Measurements from ENCODE around the gene ADAMTS15. TPM values are rescaled to one million over a fixed set of nuclear protein-coding genes. Genes with fewer than 3 reads are reported as not detected.
"Not testable (repeated sequence)": the region's sequence is repeated elsewhere in the genome, so short reads cannot be mapped to it uniquely, and the experiment has no call there.

Gene ADAMTS15
- polyA plus RNA-seq, 3 donors: 64.0 to 65.7 (median 65.4) TPM

DNA sequence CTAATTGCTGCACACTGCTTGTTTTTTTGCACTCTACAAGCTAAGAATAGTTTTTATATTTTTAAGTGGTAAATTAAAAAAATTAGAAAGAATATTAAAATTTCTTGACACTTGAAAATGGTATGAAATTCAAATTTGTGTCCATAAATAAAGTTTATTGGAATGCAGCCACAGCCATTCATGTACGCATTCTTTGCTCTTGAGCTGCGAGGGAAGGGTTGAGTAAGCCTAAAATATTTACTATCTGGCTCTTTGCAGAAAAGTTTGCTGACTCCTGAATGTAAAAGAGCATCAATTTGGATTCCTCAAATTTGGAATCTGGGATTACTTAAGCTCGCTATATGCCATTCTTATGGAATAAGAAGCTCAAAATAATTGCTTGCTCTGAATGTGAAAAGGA, 16.6 kb upstream of the ADAMTS15 start:
- DNase-seq: no peak

DNA sequence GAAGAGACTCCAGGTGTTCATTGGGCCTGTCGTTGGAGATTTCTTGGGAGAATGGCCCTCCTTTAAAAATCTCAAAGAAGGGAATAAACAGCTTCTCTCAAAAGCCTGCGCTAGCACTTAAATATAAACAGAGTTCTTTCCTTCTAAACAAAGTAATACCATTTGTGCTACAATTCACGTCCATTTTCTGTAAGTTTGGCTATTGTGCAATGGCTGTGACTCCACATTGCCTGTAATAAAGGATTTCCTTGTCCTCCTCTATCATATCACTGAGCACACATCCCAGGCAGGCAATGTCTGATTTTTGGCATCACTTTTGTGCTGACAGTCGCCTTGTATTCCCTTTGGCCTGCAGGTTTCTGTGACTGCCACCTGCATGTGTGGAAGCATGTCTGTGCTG, 15.1 kb upstream of the ADAMTS15 start:
- DNase-seq: no peak

DNA sequence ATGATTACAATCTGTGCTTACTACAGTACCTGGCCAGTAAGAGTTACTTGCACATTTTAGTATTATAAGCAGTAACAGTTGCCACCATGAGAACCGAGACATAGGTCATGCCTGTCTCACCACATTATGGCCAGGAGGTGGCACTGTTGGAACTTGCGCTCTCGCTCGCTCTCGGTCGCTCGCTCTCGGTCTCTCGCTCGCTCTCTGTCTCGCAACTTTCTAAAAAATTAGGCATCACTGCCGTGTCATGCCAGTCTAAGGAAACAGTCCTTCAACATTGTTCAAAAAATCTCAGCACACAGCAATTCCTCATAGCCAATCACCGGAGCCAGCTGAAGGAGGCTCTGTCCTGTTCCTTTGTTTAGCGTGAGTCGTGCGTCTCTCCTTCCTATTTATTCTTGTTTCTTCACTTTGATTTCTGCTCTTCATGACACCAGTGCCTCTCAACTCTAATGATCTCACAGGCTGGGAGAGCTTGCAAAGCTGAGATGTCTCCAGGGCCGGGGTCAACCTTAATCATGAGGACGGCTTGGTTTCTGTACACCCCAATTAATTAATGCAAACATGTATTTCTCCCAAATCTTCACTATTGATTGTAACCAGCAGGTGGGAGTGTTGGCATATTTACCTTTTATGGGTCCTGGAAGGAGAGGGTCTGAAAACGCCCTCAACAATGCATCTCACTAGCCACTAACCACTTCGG, 13.8 kb upstream of the ADAMTS15 start:
- DNase-seq: peak; percentile 90

DNA sequence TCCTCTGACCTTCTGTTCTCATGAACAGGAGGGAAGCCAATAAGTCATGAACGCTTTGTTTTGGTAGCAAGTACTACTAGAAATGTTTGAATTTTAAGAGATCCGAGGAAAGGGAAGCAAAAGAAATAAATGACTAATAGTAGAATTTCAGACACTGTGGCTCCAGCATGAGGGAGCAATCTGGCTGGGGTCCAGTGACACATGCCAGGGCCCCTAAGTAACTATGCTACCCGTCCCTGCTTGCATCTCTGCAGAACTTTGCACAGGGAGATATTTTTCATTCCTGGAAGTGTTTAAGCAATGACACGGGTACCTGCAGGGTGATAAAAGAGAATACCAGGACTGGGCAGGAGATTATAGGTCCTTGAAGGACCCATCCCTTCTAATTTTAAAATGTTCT, 12.8 kb upstream of the ADAMTS15 start:
- DNase-seq: no peak

DNA sequence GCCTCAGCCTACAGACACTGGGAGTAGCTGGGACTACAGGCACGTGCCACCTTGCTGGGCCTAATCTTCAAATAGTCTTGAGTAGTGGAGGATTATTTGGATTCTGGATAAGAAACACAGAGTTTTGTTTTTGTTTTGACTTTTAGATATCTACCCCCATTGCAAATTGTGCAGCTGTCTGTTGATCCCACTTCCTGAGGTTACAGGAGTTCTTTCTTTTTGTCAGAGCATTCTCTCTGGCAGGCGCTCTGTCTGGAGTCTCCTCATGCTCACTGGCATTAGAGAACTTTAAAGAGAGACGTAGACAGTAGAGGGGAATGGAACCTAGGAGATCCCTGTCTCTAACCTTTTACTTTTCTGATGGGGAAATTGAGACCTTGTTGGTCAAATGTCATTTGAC, 12.3 kb upstream of the ADAMTS15 start:
- no peak for DNase-seq

DNA sequence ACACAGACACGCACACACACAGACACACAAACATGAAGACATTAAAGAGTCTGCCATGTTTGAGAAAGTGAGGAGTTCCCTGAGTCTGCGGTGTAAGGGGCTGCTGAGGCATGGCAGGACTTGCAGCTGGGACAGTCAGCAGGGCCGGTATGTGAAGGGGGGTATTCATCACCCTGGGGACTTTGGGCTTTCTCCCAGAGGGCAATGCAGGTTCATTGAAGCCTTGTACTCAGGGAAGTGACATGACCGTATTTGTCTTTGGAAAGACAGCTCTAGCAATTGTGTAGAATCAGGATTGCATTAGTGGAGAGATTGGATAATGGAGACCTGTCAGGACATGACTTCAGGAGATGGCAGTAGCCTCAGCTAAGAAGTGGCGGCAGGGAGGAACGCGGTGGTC, 10.6 kb upstream of the ADAMTS15 start:
- DNase-seq: no peak

DNA sequence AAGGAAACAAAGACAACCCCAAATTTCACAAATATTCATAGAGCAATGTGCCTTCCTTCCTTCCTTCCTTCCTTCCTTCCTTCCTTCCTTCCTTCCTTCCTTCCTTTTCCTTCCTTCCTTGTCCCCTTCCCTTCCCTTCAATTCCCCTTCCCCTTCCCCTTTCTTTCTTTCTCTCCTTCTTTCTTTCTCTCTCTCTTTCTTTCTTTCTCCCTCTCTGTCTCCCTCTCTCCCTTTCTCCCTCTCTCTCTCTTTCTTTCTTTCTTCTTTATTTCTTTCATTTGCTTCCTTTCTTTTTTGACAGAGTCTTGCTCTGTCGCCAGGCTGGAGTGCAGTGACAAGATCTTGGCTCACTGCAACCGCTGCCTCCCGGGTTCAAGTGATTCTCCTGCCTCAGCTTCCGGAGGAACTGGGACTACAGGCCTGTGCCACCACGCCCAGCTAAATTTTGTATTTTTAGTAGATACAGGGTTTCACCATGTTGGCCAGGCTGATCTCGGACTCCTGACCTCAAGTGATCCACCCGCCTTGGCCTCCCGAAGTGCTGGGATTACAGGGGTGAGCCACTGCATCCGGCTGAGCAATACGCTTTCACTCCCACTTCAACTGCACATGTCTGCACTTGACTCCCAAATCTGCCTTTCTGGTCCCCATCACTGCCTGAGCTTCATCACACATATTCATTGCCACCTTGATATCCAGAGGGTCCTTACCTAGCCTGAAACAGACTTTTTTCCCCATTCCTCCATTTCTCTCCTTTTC, 9.9 kb upstream of the ADAMTS15 start:
- DNase-seq: not testable (repeated sequence)

DNA sequence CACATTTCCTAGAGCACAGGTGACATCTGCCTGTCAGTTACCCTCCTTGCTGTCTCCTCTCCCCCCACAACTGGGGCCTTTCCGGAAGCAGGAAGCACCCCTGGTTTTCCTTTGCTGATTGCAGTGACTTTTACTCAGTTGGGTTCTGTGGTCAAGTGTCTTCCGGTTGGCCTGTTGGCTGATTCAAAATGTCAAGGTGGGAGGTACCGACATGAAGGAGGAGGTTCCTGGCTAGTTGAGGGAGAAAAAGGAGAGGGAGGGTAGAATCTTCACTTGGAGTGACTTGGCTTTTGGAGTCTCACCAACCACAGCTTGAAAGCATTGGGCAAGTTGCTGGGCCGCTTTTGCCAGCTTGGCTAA, 9.3 kb upstream of the ADAMTS15 start:
- no peak for DNase-seq

DNA sequence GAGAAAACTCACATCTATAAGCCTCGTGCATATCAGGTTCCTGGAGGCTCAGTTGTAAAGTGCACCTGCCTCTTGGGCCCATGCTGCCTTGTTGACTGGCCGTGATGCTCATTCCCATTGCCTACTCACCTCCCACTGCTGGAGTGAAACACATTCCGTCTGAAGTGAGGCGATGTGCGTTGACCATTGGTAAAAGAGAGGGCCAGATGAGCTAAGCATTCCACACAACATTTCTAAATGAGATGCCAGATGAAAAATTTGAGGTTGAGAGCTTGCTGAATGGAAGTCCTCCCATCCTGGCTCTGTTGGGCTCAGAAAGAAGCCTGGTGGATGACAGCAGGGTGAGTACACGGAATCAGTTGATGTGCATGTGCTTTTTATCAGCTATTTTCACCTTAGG, 8.6 kb upstream of the ADAMTS15 start:
- DNase-seq: no peak

DNA sequence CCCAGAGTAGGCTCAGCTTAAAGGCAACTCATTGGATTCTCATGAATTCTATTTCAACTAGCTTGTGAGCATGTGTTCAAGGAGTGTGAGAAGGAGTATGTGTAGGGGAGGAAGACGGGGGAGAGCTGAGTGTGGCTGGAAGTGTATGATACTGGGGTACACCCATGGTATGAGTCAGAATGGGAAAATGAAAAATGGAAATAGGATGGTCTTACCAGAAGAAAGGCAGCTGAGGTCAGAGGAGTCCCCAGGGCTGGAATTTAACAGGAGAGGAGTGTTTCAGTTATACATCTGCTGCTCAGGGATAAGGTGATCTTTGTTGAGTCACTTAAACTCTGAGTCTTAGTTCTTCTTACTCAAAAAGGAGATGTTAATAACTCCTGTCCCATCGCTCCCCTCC, 6.7 kb upstream of the ADAMTS15 start:
- no peak for DNase-seq

DNA sequence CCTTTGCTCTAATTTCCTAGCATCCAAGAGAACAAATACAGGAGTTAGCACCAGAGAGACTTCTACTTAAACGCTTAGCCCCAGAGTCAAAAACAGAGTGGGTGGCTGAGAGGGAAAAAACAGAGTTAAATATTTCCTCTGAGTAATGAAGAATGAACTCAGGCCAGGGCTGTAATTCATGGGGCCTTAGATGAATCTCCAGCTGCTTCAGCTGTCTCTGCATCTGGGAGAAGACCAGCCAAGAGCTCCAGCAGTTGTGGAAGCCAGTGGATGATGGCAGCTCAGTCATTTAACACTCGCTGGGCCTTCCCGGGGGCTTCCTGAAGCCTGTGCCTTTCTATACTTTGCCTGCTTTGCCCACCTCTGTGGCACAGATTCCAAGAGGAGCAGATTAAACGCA, 5.7 kb upstream of the ADAMTS15 start:
- DNase-seq: no peak

DNA sequence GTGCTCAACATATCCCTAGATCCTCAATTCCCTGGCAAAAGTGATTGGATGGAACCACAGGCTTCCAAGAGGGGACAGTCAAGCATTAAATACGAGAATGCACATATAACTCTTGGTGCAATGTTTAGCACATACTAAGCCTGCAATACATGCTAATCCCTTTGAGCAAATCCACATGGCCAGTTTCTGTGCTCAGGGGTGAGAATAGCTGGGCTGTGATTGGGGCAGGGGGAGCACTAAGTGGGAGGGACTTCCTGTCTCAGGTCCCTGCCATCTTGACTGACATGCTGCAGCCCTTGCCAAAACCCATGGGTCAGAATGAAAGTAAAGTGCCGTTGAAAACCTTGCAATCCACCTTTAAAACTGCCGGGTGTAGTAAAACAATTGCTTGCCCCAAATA, 2.7 kb upstream of the ADAMTS15 start:
- DNase-seq: no peak

DNA sequence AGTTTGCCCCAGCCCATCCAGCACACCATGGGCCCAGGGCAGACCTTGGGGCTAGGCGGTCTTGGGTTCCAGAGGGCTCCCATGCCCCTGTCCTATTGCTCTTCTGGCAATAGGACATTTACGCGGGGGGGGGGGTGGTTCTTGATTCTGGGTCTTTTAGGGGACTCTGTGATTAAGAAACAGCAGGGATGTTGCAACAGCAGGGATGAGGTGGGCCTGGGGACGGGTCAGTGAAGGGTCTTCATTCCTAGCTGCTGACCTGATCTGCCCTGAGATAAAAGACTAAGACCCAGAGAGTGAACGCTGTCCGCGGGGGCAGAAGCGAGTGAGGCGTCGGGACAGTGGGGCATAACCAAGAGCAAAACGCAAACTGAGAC, 418 bp upstream of the ADAMTS15 start:
- DNase-seq: no peak

DNA sequence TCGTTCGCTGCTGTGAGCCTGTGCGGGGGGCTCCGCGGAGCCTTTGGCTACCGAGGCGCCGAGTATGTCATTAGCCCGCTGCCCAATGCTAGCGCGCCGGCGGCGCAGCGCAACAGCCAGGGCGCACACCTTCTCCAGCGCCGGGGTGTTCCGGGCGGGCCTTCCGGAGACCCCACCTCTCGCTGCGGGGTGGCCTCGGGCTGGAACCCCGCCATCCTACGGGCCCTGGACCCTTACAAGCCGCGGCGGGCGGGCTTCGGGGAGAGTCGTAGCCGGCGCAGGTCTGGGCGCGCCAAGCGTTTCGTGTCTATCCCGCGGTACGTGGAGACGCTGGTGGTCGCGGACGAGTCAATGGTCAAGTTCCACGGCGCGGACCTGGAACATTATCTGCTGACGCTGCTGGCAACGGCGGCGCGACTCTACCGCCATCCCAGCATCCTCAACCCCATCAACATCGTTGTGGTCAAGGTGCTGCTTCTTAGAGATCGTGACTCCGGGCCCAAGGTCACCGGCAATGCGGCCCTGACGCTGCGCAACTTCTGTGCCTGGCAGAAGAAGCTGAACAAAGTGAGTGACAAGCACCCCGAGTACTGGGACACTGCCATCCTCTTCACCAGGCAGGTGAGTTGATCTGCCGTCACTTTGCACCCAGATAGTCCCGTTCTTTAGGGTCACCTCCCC, 1.0 kb downstream of the ADAMTS15 start:
- no peak for DNase-seq

DNA sequence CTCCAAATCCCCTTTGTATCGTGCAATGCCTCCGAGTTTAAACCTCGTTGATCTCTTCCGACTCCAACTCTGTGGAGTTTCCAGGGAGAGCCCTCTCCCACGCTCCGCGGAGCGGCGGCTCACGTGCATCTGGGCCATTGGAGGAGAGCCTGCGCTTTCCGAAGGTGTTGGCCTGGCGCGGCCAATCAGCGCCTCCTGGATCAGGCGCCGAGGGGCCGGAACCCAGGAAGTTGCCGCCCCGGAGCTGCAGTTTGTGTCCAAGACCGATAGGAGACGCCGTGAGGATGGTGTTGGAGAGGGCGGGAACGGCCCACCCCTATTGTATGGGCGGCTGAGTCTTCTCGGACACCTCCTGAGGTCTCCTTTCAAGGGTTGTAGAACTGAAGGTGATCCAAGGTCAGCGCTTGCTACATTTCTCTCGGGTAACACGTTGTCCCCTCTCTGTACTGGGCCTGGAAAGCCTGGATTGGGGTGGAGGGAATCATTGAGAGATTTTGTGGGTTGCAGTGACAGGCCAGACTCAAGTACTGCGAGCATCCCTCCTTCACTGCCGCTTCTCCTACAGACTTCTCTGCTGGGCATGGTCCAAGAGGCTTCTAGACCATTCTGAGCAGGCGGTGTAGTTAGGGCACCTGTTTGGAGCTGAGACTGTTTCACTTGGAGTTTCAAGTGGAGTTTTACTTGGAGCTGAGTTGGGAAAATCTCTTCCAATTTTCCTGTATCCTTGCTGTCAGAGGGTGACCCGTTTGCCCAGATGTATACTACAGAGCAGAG, 1.7 kb downstream of the ADAMTS15 start:
- peak; percentile 92 for DNase-seq

DNA sequence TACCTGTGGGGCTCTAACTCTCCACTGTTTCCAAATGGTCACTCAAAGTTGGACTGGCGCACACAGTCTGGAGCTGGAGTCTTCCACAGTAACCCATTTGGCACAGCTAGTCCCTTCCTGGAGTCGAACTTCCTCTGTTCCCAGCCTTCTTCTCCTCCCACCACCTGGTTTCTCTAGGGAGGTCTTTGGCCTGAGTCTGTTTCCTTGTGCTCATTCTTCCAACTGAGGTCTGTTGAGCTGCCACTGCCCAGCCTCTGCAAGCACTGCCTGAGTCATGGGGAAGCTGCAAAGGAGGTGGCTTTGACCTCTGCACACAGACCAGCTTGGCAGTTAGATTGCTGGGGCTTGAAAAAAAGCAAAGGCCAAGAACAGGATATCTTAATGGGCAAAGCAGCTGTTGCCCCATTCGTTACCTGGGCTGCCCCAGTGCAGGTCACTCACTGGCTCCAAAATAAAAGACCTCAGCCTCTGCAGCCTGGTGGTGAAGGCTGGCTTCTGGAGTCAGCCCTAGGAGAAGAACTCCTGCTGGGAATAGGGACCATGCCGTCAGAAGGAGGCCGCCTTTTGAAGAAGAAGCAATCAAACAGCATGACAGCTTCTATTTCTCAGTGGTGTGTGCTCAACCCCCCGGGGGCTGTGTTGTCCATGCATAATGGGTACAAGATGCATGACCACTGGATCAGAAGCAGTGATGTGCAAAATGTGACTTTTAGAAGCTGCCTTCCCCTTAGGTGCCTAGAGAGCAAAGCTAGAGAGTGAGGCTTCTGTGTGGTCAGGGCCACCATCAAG, 3.0 kb downstream of the ADAMTS15 start:
- DNase-seq: no peak

DNA sequence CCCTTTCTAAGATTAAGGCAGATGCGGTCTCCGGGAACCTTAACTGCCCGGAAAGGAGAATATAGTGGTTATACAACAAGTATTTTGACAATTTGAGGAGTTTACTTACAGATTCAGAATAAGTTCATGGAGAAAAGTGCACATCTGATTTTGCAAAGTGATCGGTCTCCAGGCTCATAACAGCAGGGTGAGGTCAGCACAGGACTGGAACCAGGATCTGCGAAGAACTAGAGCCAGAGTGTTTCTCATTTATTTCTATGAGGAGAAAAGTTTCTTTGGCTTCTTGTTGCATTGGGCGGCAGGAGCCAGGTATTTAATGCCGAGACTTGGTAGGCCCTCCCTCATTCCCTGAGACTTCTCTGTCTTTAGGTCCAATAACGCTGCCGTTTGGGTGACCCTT, 3.7 kb downstream of the ADAMTS15 start:
- DNase-seq: no peak

DNA sequence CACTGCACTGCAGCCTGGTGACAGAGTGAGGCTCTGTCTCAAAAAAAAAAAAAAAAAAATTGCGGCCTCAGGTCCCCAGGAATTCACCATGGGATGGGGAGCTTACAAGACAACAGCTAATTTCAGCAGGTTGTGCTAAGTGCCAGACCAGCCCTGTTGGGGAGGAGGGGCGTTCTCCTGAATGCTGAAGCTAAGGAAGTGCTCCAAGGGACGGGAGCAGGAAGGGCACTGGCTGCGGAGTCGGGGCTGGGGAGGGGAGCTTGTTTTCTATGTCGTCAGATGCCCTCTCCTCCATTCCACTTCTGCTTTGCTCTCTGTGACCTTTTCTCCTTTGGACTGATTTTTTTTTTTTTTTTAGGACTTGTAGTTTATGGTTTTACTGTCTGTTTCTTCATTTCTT, 4.5 kb downstream of the ADAMTS15 start:
- DNase-seq: no peak

DNA sequence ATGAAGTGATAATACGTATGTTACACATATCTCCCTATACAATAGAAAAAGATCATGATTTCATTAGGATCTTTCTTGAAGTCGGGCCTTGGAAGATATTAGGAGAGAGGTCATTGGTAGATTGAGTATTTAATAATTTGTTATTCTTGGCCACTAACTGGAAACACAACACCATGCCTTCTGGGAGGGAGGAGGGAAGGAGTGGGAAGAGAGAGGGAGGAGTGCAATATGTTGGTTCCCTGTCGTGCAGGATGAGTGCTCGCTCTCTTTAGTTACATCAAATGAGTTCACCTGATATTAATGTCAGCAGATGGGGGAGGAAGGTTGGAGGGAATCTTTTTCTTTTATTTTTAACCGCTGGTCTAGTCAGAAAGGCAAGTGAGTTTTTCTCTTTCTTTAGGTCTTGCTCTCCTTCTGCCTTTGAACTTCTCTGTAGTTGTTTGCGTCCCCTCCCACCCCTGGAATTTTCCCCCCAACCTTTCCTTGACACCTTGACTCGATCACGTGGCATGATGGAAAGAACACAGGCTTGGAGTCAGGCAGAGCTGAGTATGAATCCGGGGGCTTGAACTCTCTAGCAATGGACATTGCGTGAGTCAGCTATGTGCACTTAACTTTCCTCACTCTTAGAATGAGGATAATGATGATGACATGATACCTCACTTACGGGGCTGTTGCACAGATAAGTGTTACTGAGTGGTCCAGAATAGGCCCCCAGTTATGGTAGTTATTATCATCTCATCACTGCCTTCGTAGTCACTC, 6.2 kb downstream of the ADAMTS15 start:
- DNase-seq: no peak

DNA sequence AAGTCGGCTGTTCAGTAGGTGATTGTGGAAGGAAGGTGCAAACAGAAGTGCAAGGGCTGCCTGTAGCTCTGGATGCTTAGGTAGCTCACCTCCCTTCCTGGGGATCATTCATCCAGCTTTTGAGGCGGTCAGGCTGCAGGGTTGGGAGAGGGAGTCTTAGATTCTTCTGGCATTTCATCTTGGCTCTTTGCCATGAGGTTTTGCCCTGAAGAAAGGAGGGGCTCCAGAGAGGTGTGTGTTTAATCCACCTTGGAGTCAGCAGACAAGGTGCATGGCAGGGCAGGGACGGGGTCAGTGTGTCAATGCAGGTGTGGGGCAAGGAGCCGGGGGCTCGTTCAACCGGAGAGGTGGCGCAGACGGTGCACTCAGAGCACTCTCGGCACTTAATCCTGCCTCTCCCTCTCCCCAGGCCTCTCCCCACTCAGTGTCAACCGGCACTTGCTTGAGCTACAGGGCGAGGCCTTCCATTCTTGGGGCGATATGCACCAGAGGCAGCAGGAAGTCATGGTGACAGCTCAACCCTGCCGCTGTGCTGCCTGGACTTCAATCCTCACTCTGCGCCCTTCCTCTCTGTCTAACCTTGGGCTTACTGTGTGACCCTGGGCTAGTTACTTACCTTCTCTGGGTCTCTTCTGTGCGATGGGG, 7.2 kb downstream of the ADAMTS15 start:
- no peak for DNase-seq

All from renal pelvis (tissue), 4 donors.